ENCODE results near the gene MAMDC2.
A peak's percentile ranks its signal among the peaks of the same experiment; 100 is the strongest.
"Not testable (repeated sequence)": the region's sequence is repeated elsewhere in the genome, so short reads cannot be mapped to it uniquely, and the experiment has no call there.

The MAMDC2 gene

DNA sequence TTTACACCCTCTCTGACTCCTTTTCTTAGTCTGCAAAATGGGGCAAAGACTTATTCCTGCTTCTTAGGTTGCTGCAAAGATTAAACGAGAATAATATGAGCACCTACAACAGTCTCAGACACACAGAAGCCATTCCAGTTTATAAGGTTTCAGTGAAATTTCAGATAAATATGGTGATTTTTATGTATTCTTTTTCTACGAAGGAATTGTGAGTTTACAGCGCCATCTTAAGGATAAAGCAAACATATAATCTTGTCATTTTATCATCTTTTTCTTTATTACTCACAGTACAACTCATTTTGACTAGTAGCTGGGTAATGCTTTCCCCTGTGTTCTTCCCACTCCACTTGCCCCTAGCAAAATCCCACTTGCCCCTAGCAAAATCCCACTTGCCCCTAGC, 185.9 kb downstream of the MAMDC2 start:
- no peak overlapping the region for H2BK12ac ChIP-seq (ENCODE audit: low read length in 2 of 2)
- H4K91ac ChIP-seq (ENCODE audit: low read length) = no peak overlapping the region
- H3K23ac ChIP-seq (ENCODE audit: low read length in 2 of 2) = no peak overlapping the region
- no peak overlapping the region for H2AK5ac ChIP-seq (ENCODE audit: low read length, severe bottlenecking)
- H2BK15ac ChIP-seq (ENCODE audit: low read depth, poor library complexity, severe bottlenecking) = no peak overlapping the region
- H3K14ac ChIP-seq (ENCODE audit: low read length in 2 of 2) = no peak overlapping the region
- DNase-seq = peak; percentile 51
- peak overlapping the region; percentile 70 for H3K9ac ChIP-seq (ENCODE audit: low read length)
- H3K4ac ChIP-seq (ENCODE audit: low read depth in 1 of 2, low read length in 2 of 2) = no peak overlapping the region
- no peaks in the 10 kb centered on the region for H3K27me3 ChIP-seq (ENCODE audit: control insufficient read depth in 1 of 2, insufficient read depth in 1 of 2, low read length in 2 of 2)
- WGBS = 30% methylated on average over 2 of the region's 3 CpGs
- H3K79me1 ChIP-seq (replicated peaks; ENCODE audit: low read length, poor library complexity, severe bottlenecking) = peaks cover 8% of the 10 kb centered on the region
- no peak overlapping the region for H3K4me3 ChIP-seq (ENCODE audit: insufficient read depth in 1 of 2, low read depth in 1 of 2, low read length in 2 of 2)
- H3K4me2 ChIP-seq (ENCODE audit: low read length, poor library complexity, severe bottlenecking) = no peak overlapping the region
- no peak overlapping the region for H2BK5ac ChIP-seq (ENCODE audit: low read depth, low read length, poor library complexity, severe bottlenecking)
- H3K9me3 ChIP-seq (ENCODE audit: control insufficient read depth, low read length) = no peaks in the 10 kb centered on the region
- H4K8ac ChIP-seq (ENCODE audit: low read length) = no peak overlapping the region
- peaks cover 3% of the 10 kb centered on the region for H3K4me1 ChIP-seq (ENCODE audit: control insufficient read depth, insufficient read depth, low read depth, low read length)
- H2AFZ ChIP-seq (ENCODE audit: low read depth, low read length) = no peak overlapping the region
- H3K36me3 ChIP-seq (ENCODE audit: control insufficient read depth in 1 of 2, insufficient read depth in 2 of 2, low read depth in 1 of 2, low read length in 2 of 2) = peaks cover 0 to 3% of the 10 kb centered on the region in 2 experiments
- no peak overlapping the region for H3K27ac ChIP-seq (ENCODE audit: low read length, poor library complexity, severe bottlenecking)
- no peak overlapping the region for H3K18ac ChIP-seq (ENCODE audit: low read depth in 1 of 2, low read length in 2 of 2)
- no peak overlapping the region for H2BK120ac ChIP-seq (ENCODE audit: low read depth, low read length)

DNA sequence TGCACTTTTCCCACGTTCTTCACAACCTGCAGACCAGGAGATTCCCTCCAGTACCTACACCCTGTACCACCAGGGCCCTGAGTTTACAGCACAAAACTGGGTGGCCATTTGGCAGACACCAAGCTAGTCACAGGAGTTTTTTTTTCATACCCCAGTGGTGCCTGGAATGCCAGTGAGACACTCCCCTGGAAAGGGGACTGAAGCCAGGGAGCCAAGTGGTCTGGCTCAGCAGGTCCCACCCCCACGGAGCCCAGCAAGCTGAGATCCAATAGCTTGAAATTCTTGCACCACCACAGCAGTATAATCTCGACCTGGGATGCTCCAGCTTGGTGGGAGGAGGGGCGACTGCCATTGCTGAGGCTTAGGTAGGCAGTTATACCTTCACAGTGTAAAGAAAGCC, 188.8 kb downstream of the MAMDC2 start:
- Histone ChIP-seq H3K4me2 (ENCODE audit: low read length, poor library complexity, severe bottlenecking) (no peak overlapping the region), H3K9ac (ENCODE audit: low read length) (no peak overlapping the region), H3K18ac (ENCODE audit: low read depth in 1 of 2, low read length in 2 of 2) (no peak overlapping the region), H2BK120ac (ENCODE audit: low read depth, low read length) (no peak overlapping the region), H3K4me1 (ENCODE audit: control insufficient read depth, insufficient read depth, low read depth, low read length) (peaks cover 3% of the 10 kb centered on the region), H4K91ac (ENCODE audit: low read length) (no peak overlapping the region), H2AK5ac (ENCODE audit: low read length, severe bottlenecking) (no peak overlapping the region), H2AFZ (ENCODE audit: low read depth, low read length) (no peak overlapping the region), H3K36me3 (ENCODE audit: control insufficient read depth in 1 of 2, insufficient read depth in 2 of 2, low read depth in 1 of 2, low read length in 2 of 2) (peaks cover 0 to 3% of the 10 kb centered on the region in 2 experiments), H3K27ac (ENCODE audit: low read length, poor library complexity, severe bottlenecking) (no peak overlapping the region), H3K9me3 (ENCODE audit: control insufficient read depth, low read length) (no peaks in the 10 kb centered on the region), H3K14ac (ENCODE audit: low read length in 2 of 2) (no peak overlapping the region), H4K8ac (ENCODE audit: low read length) (no peak overlapping the region), H3K4me3 (ENCODE audit: insufficient read depth in 1 of 2, low read depth in 1 of 2, low read length in 2 of 2) (no peak overlapping the region), H3K23ac (ENCODE audit: low read length in 2 of 2) (no peak overlapping the region), H3K4ac (ENCODE audit: low read depth in 1 of 2, low read length in 2 of 2) (no peak overlapping the region), H3K79me1 (replicated peaks; ENCODE audit: low read length, poor library complexity, severe bottlenecking) (peaks cover 8% of the 10 kb centered on the region), H3K27me3 (ENCODE audit: control insufficient read depth in 1 of 2, insufficient read depth in 1 of 2, low read length in 2 of 2) (no peaks in the 10 kb centered on the region), H2BK15ac (ENCODE audit: low read depth, poor library complexity, severe bottlenecking) (no peak overlapping the region), H2BK12ac (ENCODE audit: low read length in 2 of 2) (no peak overlapping the region), H2BK5ac (ENCODE audit: low read depth, low read length, poor library complexity, severe bottlenecking) (no peak overlapping the region)
- WGBS = 63% methylated on average over 3 of the region's 4 CpGs
- DNase-seq = no peak

- not testable (repeated sequence) for H3K27ac ChIP-seq (ENCODE audit: low read length, poor library complexity, severe bottlenecking); DNase-seq; H3K4me2 ChIP-seq (ENCODE audit: low read length, poor library complexity, severe bottlenecking); H4K8ac ChIP-seq (ENCODE audit: low read length); H3K4me3 ChIP-seq (ENCODE audit: insufficient read depth in 1 of 2, low read depth in 1 of 2, low read length in 2 of 2); H3K79me1 ChIP-seq (replicated peaks; ENCODE audit: low read length, poor library complexity, severe bottlenecking); H3K18ac ChIP-seq (ENCODE audit: low read depth in 1 of 2, low read length in 2 of 2); H2BK5ac ChIP-seq (ENCODE audit: low read depth, low read length, poor library complexity, severe bottlenecking); H3K4ac ChIP-seq (ENCODE audit: low read depth in 1 of 2, low read length in 2 of 2); H3K9ac ChIP-seq (ENCODE audit: low read length); H4K91ac ChIP-seq (ENCODE audit: low read length); H3K4me1 ChIP-seq (ENCODE audit: control insufficient read depth, insufficient read depth, low read depth, low read length); H2BK12ac ChIP-seq (ENCODE audit: low read length in 2 of 2); H2AFZ ChIP-seq (ENCODE audit: low read depth, low read length); H2BK15ac ChIP-seq (ENCODE audit: low read depth, poor library complexity, severe bottlenecking); H3K14ac ChIP-seq (ENCODE audit: low read length in 2 of 2); H2BK120ac ChIP-seq (ENCODE audit: low read depth, low read length); H3K23ac ChIP-seq (ENCODE audit: low read length in 2 of 2); H3K27me3 ChIP-seq (ENCODE audit: control insufficient read depth in 1 of 2, insufficient read depth in 1 of 2, low read length in 2 of 2); H3K36me3 ChIP-seq (ENCODE audit: control insufficient read depth in 1 of 2, insufficient read depth in 2 of 2, low read depth in 1 of 2, low read length in 2 of 2); H2AK5ac ChIP-seq (ENCODE audit: low read length, severe bottlenecking); H3K9me3 ChIP-seq (ENCODE audit: control insufficient read depth, low read length)
- 89% methylated on average over 9 of the region's 9 CpGs for WGBS
These were observed 190.6 kb downstream of the MAMDC2 start for GRCh38 chr9:70234208-70234607.

GRCh38 chr9:70245952-70246351, 202.3 kb downstream of the MAMDC2 start:
- not testable (repeated sequence) for H3K9me3 ChIP-seq (ENCODE audit: control insufficient read depth, low read length); H2BK5ac ChIP-seq (ENCODE audit: low read depth, low read length, poor library complexity, severe bottlenecking); H3K4me2 ChIP-seq (ENCODE audit: low read length, poor library complexity, severe bottlenecking); H3K27ac ChIP-seq (ENCODE audit: low read length, poor library complexity, severe bottlenecking); H3K4ac ChIP-seq (ENCODE audit: low read depth in 1 of 2, low read length in 2 of 2); H3K4me3 ChIP-seq (ENCODE audit: insufficient read depth in 1 of 2, low read depth in 1 of 2, low read length in 2 of 2); H3K36me3 ChIP-seq (ENCODE audit: control insufficient read depth in 1 of 2, insufficient read depth in 2 of 2, low read depth in 1 of 2, low read length in 2 of 2); H3K4me1 ChIP-seq (ENCODE audit: control insufficient read depth, insufficient read depth, low read depth, low read length); H3K9ac ChIP-seq (ENCODE audit: low read length); DNase-seq; H3K23ac ChIP-seq (ENCODE audit: low read length in 2 of 2); H3K14ac ChIP-seq (ENCODE audit: low read length in 2 of 2); H2AFZ ChIP-seq (ENCODE audit: low read depth, low read length); H2AK5ac ChIP-seq (ENCODE audit: low read length, severe bottlenecking); H2BK120ac ChIP-seq (ENCODE audit: low read depth, low read length); H4K8ac ChIP-seq (ENCODE audit: low read length); H2BK12ac ChIP-seq (ENCODE audit: low read length in 2 of 2); H4K91ac ChIP-seq (ENCODE audit: low read length); H3K18ac ChIP-seq (ENCODE audit: low read depth in 1 of 2, low read length in 2 of 2); H3K79me1 ChIP-seq (replicated peaks; ENCODE audit: low read length, poor library complexity, severe bottlenecking); H3K27me3 ChIP-seq (ENCODE audit: control insufficient read depth in 1 of 2, insufficient read depth in 1 of 2, low read length in 2 of 2); H2BK15ac ChIP-seq (ENCODE audit: low read depth, poor library complexity, severe bottlenecking)
- 100% methylated on average over 1 of the region's 1 CpG for WGBS
